A549 (cell line): ENCODE data around the gene UBE2R2. TPM values are rescaled to one million over a fixed set of nuclear protein-coding genes. Genes with fewer than 3 reads are reported as not detected.
A peak's percentile ranks its signal among the peaks of the same experiment; 100 is the strongest.

ENCODE experiments used
- ATAC-seq, 2 experiments: fragments of 200-7000 bp in 1 of 2; fragments of >200 bp in 1 of 2; cut with Nextera tagmentation in 1 of 2; cut with Tn5 transposase in 1 of 2; 3 replicates each; pipeline versions ENCODE4 v1.8.0 to v1.9.1; 2018 to 2020; ENCODE audit warnings: mild to moderate bottlenecking in 1 of 2, moderate library complexity in 1 of 2
- CTCF ChIA-PET: fragments of 300-600 bp; sonication (Branson Sonifier 250); formaldehyde crosslinking; extraction: SDS; loops from one replicate; lab custom pipeline; 2021; ENCODE audit warnings: antibody characterized with exemption, inconsistent platforms; lab: Yijun Ruan, JAX
- POLR2A ChIA-PET: fragments of 350-600 bp; formaldehyde crosslinking; extraction: SDS; loops from one replicate; lab custom pipeline; 2021; ENCODE audit warnings: antibody characterized with exemption, inconsistent platforms; lab: Yijun Ruan, JAX
- DNase-seq, 2 experiments: peaks; one replicate each; pipeline versions ENCODE4 v3.0.0 to v3.0.0-alpha.2; 2011 to 2016; ENCODE audit warnings: low read depth in 1 of 2, low spot score in 1 of 2
- FAIRE-seq: peaks from 2 replicates; lab custom pipeline; 2011; peaks lifted over from hg19 to GRCh38; lab: Jason Lieb, UNC
- H3K27ac ChIP-seq, 2 experiments: fragments of >200 bp; sonication (Bioruptor Twin); formaldehyde crosslinking; 3 replicates each; pipeline ENCODE4 v1.5.1; 2016 to 2017
- H3K4me1 ChIP-seq: fragments of >200 bp; sonication (Bioruptor Twin); formaldehyde crosslinking; 3 replicates; pipeline ENCODE4 v1.6.1; 2016
- H3K4me2 ChIP-seq: fragments of >200 bp; sonication (Bioruptor Twin); formaldehyde crosslinking; 3 replicates; pipeline ENCODE4 v1.6.1; 2016
- H3K4me3 ChIP-seq: fragments of >200 bp; sonication (Bioruptor Twin); formaldehyde crosslinking; 3 replicates; pipeline ENCODE4 v1.5.1; 2016
- H3K9me3 ChIP-seq: fragments of >200 bp; sonication (Bioruptor Twin); formaldehyde crosslinking; 3 replicates; pipeline ENCODE4 v1.6.1; 2016
- CHD2 ChIP-seq: fragments of 150-350 bp; IDR thresholded peaks from 2 replicates; pipeline ENCODE4 v1.6.1; 2014; ENCODE audit warnings: low read length; ENCODE audit not compliant: partially characterized antibody
- CTCF ChIP-seq: fragments of >200 bp; sonication (Bioruptor Twin); formaldehyde crosslinking; IDR thresholded peaks from 3 replicates; pipeline ENCODE4 v1.5.1; 2016
- EHMT2 ChIP-seq: fragments of 200-600 bp; sonication (generic); IDR thresholded peaks from 2 replicates; pipeline ENCODE4 v1.6.1; 2016; ENCODE audit warnings: antibody characterized with exemption, low read depth, mild to moderate bottlenecking, moderate library complexity
- GATA3 ChIP-seq: IDR thresholded peaks from 2 replicates; pipeline ENCODE4 v1.6.1; 2012; ENCODE audit warnings: borderline replicate concordance
- HMGXB4 ChIP-seq: fragments of 250-450 bp; sonication (Bioruptor Pico); IDR thresholded peaks from 2 replicates; pipeline ENCODE4 v1.5.0; 2021; ENCODE audit warnings: mild to moderate bottlenecking, moderate library complexity, borderline replicate concordance
- MAZ ChIP-seq: fragments of 150-350 bp; IDR thresholded peaks from 2 replicates; pipeline ENCODE4 v1.6.1; 2014; ENCODE audit warnings: antibody characterized with exemption, low read depth, low read length, borderline replicate concordance
- MYC ChIP-seq: IDR thresholded peaks from 2 replicates; pipeline ENCODE4 v1.6.1; 2012; ENCODE audit warnings: mild to moderate bottlenecking, inconsistent platforms, low read length, improper control_type of control experiment, borderline replicate concordance
- NFE2L2 ChIP-seq: fragments of 150-350 bp; conservative IDR thresholded peaks from 2 replicates; pipeline ENCODE4 v1.6.1; 2014; ENCODE audit warnings: low read length
- NPAS2 ChIP-seq: fragments of 250-450 bp; sonication (Bioruptor Pico); IDR thresholded peaks from 2 replicates; pipeline ENCODE4 v1.8.0; 2022; ENCODE audit warnings: mild to moderate bottlenecking, moderate library complexity, borderline replicate concordance
- NR3C1 ChIP-seq: fragments of >200 bp; sonication (Bioruptor Twin); formaldehyde crosslinking; IDR thresholded peaks from 3 replicates; pipeline ENCODE4 v1.6.1; 2017
- RAD21 ChIP-seq, 2 experiments: fragments of >200 bp in 1 of 2; sonication (Bioruptor Twin) in 1 of 2; formaldehyde crosslinking in 1 of 2; IDR thresholded peaks in 1 of 2; conservative IDR thresholded peaks in 1 of 2; 2 replicates in 1 of 2; 3 replicates in 1 of 2; pipeline ENCODE4 v1.6.1; 2012 to 2018; ENCODE audit warnings: inconsistent platforms in 1 of 2
- SMC3 ChIP-seq: fragments of >200 bp; sonication (Bioruptor Twin); formaldehyde crosslinking; IDR thresholded peaks from 3 replicates; pipeline ENCODE4 v1.6.1; 2018; ENCODE audit warnings: inconsistent platforms
- TP53 ChIP-seq: fragments of 250-450 bp; sonication (Bioruptor Pico); IDR thresholded peaks from 2 replicates; pipeline ENCODE4 v1.5.0; 2021; ENCODE audit warnings: mild to moderate bottlenecking, moderate library complexity
- ZNF302 ChIP-seq: fragments of 250-450 bp; sonication (Bioruptor Pico); IDR thresholded peaks from 2 replicates; pipeline ENCODE4 v1.9.0; 2021; ENCODE audit warnings: inconsistent platforms, mild to moderate bottlenecking, moderate library complexity
- WGBS: methylation state at CpG from one replicate; pipeline ENCODE4 v1.1.6; 2017; ENCODE audit errors: missing lambda C conversion rate; 5-methylcytosine and 5-hydroxymethylcytosine counted together
- polyA plus RNA-seq, 4 experiments: library from polyadenylated mRNA; depleted of rRNA in 3 of 4; stranded (reverse); fragments of >200 nt; fragmentation: RNase III in 1 of 4; extraction: RNeasy Plus Mini Kit Qiagen cat#74134 plus additional on column Dnase treatment in 1 of 4; gene quantifications; 2 replicates in 3 of 4; 3 replicates in 1 of 4; pipeline ENCODE4 v1.2.3, GENCODE V29; 2011 to 2017
- TF ChIP-seq, protein P1 (sequence below): fragments of 200-600 bp; sonication (generic); IDR thresholded peaks from 2 replicates; pipeline ENCODE4 v1.6.1; 2016; ENCODE audit warnings: antibody characterized with exemption, mild to moderate bottlenecking, moderate library complexity
- TF ChIP-seq, protein P2 (sequence below): fragments of >200 bp; sonication (Bioruptor Twin); formaldehyde crosslinking; IDR thresholded peaks from 3 replicates; pipeline ENCODE4 v1.6.1; 2016

The UBE2R2 gene
- polyA plus RNA-seq, 2 of the 4 experiments (the other 2 are of a cell fraction): 41.2 to 48.1 TPM

DNA sequence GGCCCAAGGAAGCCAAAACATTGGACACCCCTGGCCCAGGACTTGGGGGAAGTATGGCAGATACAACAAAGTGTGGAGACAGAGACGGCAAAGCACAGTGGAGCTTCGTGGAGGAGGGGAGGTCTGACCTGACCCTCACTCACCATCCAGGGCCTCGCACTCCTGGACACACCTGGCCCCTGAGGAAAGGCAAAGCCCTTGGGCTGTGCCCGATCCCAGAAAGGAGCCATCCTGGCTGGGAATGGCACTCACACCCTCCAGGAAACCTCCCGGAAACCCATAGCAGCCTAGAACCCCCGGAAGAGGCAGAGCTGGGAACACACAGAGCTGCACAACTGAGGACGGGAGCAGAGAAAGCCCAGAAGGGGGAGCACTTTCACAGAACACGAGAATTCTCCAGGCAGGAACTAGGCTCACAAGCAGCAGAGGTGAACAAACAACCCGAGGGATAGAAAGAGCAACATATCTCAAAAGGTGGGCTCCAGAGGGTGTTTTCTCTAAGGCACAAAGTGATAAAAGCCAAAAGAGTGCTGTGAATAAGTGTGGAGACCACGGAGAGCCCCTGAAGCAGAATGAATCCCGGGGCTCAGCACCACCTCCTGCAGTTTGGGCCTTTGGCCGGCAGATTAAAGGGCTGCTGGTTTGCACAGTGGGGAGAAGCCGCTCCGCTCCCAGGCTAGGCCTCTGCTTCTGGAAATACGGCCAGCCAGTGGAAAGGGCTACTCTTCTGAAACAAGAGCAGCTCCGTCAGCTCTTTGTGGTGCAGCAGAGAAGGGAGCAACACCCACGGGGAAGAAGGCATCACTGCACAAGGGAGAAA lies 108.2 kb downstream of the UBE2R2 start:
- DNase-seq: peak; percentile 63 to 71
- no peak overlapping the region for H3K4me2 ChIP-seq

DNA sequence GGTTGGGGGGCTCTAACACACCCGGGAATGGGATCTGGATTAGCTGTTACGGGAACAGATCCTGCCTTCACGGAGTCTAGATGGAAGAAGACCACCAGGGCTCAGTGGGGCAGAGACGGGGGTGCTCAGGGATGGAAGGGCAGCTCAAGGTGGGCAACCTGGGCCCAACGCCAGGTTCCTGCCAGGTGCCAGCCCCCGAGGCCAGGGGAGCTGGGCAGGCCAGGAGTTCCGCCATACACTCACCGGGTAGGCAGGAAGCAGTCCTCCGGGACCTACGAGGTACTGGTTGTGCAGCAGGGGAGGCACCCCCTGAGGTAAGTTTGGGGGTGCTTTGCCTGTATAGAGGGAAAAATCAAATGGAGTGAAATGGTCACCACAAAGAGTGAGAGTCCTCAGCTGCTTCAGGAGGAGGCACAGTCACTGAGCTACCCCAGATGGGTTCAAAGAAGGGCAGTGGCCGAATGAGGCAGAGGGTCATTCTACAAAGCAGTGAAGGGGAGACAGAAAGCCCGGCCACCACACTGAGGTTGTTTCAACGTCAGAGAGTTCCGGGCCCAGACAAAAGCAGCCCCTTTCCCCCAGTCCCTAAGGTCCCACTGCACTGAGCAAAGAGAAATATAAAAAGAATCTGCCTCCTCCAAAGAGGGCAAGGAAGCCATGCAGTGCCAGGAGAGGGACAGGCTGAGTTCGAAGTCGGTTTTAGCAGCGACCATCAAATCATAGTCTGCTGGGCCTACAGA lies 110.0 kb downstream of the UBE2R2 start:
- no peak overlapping the region for H3K4me2 ChIP-seq
- CTCF ChIA-PET: interaction anchor here (1.0 to 9.2 kb wide), 10 partner anchors 9 to 326 kb away, joined by 3 to 117 read pairs (median 6); partner anchors contain the start of gene UBAP2
- H3K4me1 ChIP-seq: peaks cover 8% of the 10 kb centered on the region; the same call in 2 of the 3 replicates
- H3K9me3 ChIP-seq: no peaks in the 10 kb centered on the region
- ATAC-seq: no peak
- POLR2A ChIA-PET: no interaction called here
- H3K4me3 ChIP-seq: no peak overlapping the region
- WGBS: 90% methylated on average over 14 of the region's 17 CpGs
- no peak for TF ChIP-seq ZNF302 (CRISPR knock-in tag)
- no peak overlapping the region for H3K27ac ChIP-seq
- DNase-seq: no peak
- FAIRE-seq: no peak

More for the DNA sequence above, 108.2 kb downstream of the UBE2R2 start:
- Histone ChIP-seq H3K27ac (peak overlapping the region in 1 of 2 experiments; percentile 9; a peak in 2 of 6 replicates), H3K4me1 (peaks cover 5% of the 10 kb centered on the region; the same call in 1 of the 3 replicates), H3K9me3 (no peaks in the 10 kb centered on the region), H3K4me3 (no peak overlapping the region)
- ChIA-PET POLR2A (interaction anchor here (0.6 kb wide), 1 partner anchor 215 kb away, joined by 4 read pairs; no protein-coding TSS in a partner anchor), CTCF (interaction anchor here (0.5 to 9.2 kb wide), 44 partner anchors 11 to 454 kb away, joined by 3 to 117 read pairs (median 4); partner anchors contain the start of gene MYORG)
- FAIRE-seq (no peak), ATAC-seq (peak; percentile 68 to 80)
- TF ChIP-seq CTCF (peak; percentile 76), MYC (no peak), RAD21 (conservative IDR thresholded peaks at IDR 0.05 in 1 of 2, IDR thresholded peaks at IDR 0.05 in 1 of 2) (peak; percentile 68 to 80), HMGXB4 (CRISPR knock-in tag) (no peak), SMC3 (peak; percentile 68), TP53 (CRISPR knock-in tag) (no peak)
- TF ChIP-seq, protein P1, sequence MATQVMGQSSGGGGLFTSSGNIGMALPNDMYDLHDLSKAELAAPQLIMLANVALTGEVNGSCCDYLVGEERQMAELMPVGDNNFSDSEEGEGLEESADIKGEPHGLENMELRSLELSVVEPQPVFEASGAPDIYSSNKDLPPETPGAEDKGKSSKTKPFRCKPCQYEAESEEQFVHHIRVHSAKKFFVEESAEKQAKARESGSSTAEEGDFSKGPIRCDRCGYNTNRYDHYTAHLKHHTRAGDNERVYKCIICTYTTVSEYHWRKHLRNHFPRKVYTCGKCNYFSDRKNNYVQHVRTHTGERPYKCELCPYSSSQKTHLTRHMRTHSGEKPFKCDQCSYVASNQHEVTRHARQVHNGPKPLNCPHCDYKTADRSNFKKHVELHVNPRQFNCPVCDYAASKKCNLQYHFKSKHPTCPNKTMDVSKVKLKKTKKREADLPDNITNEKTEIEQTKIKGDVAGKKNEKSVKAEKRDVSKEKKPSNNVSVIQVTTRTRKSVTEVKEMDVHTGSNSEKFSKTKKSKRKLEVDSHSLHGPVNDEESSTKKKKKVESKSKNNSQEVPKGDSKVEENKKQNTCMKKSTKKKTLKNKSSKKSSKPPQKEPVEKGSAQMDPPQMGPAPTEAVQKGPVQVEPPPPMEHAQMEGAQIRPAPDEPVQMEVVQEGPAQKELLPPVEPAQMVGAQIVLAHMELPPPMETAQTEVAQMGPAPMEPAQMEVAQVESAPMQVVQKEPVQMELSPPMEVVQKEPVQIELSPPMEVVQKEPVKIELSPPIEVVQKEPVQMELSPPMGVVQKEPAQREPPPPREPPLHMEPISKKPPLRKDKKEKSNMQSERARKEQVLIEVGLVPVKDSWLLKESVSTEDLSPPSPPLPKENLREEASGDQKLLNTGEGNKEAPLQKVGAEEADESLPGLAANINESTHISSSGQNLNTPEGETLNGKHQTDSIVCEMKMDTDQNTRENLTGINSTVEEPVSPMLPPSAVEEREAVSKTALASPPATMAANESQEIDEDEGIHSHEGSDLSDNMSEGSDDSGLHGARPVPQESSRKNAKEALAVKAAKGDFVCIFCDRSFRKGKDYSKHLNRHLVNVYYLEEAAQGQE: no peak
- WGBS: 59% methylated on average over 15 of the region's 17 CpGs

DNA sequence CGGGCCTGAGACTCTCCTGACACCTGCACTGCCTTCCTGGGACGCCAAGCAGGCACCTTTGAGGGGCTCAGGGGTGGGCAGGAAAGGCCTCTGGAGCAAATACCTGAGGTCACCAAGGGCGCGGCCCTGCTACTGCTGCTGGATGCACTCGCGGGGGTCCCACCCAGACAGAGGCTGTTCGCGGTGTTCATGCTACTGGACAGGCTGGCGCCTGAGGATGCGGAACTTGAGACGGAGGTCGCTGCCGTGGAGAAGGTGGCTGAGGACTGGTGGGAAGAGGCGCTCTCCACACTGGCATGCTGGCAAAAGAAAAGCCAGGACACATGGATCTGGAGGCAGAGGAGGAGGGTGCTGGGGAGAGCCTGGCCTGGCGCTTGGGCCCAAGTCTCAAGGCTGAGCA lies 110.7 kb downstream of the UBE2R2 start:
- TF ChIP-seq NPAS2 (CRISPR knock-in tag): no peak
- no peak for TF ChIP-seq CHD2
- TF ChIP-seq CTCF: no peak
- TF ChIP-seq, protein P2, sequence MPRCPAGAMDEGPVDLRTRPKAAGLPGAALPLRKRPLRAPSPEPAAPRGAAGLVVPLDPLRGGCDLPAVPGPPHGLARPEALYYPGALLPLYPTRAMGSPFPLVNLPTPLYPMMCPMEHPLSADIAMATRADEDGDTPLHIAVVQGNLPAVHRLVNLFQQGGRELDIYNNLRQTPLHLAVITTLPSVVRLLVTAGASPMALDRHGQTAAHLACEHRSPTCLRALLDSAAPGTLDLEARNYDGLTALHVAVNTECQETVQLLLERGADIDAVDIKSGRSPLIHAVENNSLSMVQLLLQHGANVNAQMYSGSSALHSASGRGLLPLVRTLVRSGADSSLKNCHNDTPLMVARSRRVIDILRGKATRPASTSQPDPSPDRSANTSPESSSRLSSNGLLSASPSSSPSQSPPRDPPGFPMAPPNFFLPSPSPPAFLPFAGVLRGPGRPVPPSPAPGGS: no peak
- no peak for TF ChIP-seq GATA3
- TF ChIP-seq MAZ: no peak
- no peak for TF ChIP-seq NR3C1
- TF ChIP-seq ZNF302 (CRISPR knock-in tag): no peak
- TF ChIP-seq EHMT2: no peak
- TF ChIP-seq NFE2L2: no peak
- Histone ChIP-seq H3K27ac (no peak overlapping the region), H3K4me2 (no peak overlapping the region), H3K4me3 (no peak overlapping the region), H3K9me3 (no peaks in the 10 kb centered on the region), H3K4me1 (peaks cover 14% of the 10 kb centered on the region; the same call in 2 of the 3 replicates)
- ATAC-seq (no peak), FAIRE-seq (no peak), DNase-seq (no peak)
- CTCF ChIA-PET: interaction anchor here (1.0 to 2.7 kb wide), 4 partner anchors 8 to 325 kb away, joined by 3 to 11 read pairs (median 5); no protein-coding TSS in a partner anchor
- WGBS: 94% methylated on average over 11 of the region's 15 CpGs
- POLR2A ChIA-PET: no interaction called here
